GM23338 (cell line): Measurements from ENCODE around the gene CSNK1E.

Experiments
- CREB1 ChIP-seq: fragments of 250-450 bp; sonication (Bioruptor Pico); IDR thresholded peaks from 2 replicates; pipeline ENCODE4 v1.5.0; 2020; ENCODE audit warnings: low read depth, mild to moderate bottlenecking, moderate library complexity
- EZH2 ChIP-seq: fragments of 200-600 bp; sonication (generic); IDR thresholded peaks from one replicate; pipeline ENCODE4 v1.8.0; 2017; ENCODE audit warnings: antibody characterized with exemption, mild to moderate bottlenecking, low read depth; ENCODE audit not compliant: unreplicated experiment
- EZH2phosphoT487 ChIP-seq: fragments of 200-600 bp; sonication (generic); IDR thresholded peaks from one replicate; pipeline ENCODE4 v1.8.1; 2018; ENCODE audit warnings: antibody characterized with exemption; ENCODE audit not compliant: unreplicated experiment
- NANOG ChIP-seq: IDR thresholded peaks from 2 replicates; pipeline ENCODE4 v1.6.1; 2016; ENCODE audit warnings: antibody characterized with exemption, borderline replicate concordance
- POLR2AphosphoS5 ChIP-seq: IDR thresholded peaks from 2 replicates; pipeline ENCODE4 v1.6.1; 2016; ENCODE audit warnings: antibody characterized with exemption, low read depth
- STAT1 ChIP-seq: IDR thresholded peaks from one replicate; pipeline ENCODE4 v1.6.1; 2016; ENCODE audit warnings: antibody characterized with exemption; ENCODE audit not compliant: unreplicated experiment
- ZNF114 ChIP-seq: fragments of 250-450 bp; sonication (Bioruptor Pico); IDR thresholded peaks from 2 replicates; pipeline ENCODE4 v1.5.0; 2020; ENCODE audit warnings: mild to moderate bottlenecking, moderate library complexity
- TF ChIP-seq, protein P1 (sequence below), 2 experiments: fragments of 200-600 bp in 1 of 2; sonication (generic) in 1 of 2; conservative IDR thresholded peaks; 2 replicates each; pipeline versions ENCODE4 v1.5.1 to v1.6.1; 2016 to 2017; ENCODE audit warnings: antibody characterized with exemption in 2 of 2, low read depth in 2 of 2, mild to moderate bottlenecking in 2 of 2, moderate library complexity in 1 of 2
- TF ChIP-seq, protein P2 (sequence below): IDR thresholded peaks from one replicate; pipeline ENCODE4 v1.6.1; 2018; ENCODE audit warnings: antibody characterized with exemption; ENCODE audit not compliant: unreplicated experiment

DNA sequence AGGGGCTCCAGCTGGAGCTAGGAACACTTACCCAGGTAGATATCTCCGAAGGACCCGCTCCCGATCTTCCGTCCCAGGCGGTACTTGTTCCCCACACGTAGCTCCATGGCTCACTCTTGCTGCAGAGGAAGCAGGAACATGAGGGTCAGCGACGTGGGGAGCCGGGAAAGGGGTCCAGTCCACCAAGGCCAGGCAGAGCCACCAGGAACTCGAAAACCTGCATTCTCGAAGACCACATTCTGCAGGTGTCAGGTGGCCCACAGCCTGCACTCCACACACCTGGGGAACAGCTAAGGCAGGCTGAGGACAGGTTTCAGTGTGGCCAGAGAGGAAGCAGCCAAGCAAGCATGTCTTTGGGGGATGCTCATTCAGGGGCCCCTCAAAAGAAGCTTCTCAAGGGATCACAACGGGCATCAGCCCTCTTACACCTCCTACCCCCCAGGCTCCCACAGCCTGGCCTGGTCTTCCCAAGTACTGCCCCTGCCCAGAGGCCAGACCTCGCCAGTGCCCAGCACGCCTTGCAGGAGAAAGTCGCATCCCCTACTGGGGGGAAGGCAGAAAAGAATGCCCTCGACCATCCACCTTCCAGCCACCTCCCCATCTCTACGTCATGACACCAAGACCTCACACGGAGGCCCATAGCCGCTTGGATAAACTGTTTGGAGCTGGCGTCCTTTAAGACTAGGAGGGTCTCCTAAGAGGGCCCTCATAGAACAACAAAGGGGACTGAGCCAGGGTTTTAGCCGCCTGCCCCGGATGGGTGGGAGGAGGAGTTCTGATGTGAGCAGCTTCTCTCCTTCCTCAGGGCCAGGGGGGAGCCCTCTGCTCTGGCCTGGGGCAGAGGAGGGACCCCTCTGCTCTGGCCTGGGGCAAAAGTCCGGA, 2.9 kb downstream of the CSNK1E start:
- TF ChIP-seq CREB1 (CRISPR knock-in tag) (no peak), EZH2 (no peak), NANOG (no peak), POLR2AphosphoS5 (no peak), EZH2phosphoT487 (no peak), ZNF114 (no peak), STAT1 (no peak)
- TF ChIP-seq, protein P1, sequence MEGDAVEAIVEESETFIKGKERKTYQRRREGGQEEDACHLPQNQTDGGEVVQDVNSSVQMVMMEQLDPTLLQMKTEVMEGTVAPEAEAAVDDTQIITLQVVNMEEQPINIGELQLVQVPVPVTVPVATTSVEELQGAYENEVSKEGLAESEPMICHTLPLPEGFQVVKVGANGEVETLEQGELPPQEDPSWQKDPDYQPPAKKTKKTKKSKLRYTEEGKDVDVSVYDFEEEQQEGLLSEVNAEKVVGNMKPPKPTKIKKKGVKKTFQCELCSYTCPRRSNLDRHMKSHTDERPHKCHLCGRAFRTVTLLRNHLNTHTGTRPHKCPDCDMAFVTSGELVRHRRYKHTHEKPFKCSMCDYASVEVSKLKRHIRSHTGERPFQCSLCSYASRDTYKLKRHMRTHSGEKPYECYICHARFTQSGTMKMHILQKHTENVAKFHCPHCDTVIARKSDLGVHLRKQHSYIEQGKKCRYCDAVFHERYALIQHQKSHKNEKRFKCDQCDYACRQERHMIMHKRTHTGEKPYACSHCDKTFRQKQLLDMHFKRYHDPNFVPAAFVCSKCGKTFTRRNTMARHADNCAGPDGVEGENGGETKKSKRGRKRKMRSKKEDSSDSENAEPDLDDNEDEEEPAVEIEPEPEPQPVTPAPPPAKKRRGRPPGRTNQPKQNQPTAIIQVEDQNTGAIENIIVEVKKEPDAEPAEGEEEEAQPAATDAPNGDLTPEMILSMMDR (conservative IDR thresholded peaks at IDR 0.05; ENCODE audit: low read depth in 2 of 2), result no peak
- TF ChIP-seq, protein P2, sequence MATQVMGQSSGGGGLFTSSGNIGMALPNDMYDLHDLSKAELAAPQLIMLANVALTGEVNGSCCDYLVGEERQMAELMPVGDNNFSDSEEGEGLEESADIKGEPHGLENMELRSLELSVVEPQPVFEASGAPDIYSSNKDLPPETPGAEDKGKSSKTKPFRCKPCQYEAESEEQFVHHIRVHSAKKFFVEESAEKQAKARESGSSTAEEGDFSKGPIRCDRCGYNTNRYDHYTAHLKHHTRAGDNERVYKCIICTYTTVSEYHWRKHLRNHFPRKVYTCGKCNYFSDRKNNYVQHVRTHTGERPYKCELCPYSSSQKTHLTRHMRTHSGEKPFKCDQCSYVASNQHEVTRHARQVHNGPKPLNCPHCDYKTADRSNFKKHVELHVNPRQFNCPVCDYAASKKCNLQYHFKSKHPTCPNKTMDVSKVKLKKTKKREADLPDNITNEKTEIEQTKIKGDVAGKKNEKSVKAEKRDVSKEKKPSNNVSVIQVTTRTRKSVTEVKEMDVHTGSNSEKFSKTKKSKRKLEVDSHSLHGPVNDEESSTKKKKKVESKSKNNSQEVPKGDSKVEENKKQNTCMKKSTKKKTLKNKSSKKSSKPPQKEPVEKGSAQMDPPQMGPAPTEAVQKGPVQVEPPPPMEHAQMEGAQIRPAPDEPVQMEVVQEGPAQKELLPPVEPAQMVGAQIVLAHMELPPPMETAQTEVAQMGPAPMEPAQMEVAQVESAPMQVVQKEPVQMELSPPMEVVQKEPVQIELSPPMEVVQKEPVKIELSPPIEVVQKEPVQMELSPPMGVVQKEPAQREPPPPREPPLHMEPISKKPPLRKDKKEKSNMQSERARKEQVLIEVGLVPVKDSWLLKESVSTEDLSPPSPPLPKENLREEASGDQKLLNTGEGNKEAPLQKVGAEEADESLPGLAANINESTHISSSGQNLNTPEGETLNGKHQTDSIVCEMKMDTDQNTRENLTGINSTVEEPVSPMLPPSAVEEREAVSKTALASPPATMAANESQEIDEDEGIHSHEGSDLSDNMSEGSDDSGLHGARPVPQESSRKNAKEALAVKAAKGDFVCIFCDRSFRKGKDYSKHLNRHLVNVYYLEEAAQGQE, result no peak
